Measurements from ENCODE around the gene BMI1. TPM values are rescaled to one million over a fixed set of nuclear protein-coding genes. Genes with fewer than 3 reads are reported as not detected.

BMI1 gene
- polyA plus RNA-seq, 1 donor (not counting 4 experiments of a cell fraction or from before 2014, with no cell fraction given), result 33.1 TPM

GRCh38 chr10:22335173-22335933 lies 14.5 kb downstream of the BMI1 start:
- FAIRE-seq, result no peak
- H3K4me2 ChIP-seq (ENCODE audit: control insufficient read depth, extremely low read depth, insufficient read depth, low read depth, low read length), result peak overlapping the region; percentile 85
- dilution Hi-C loops (cut with MboI; ENCODE audit: extremely low pct_ligation_motif_present, low sequenced_read_pairs), result no loop called here

GRCh38 chr10:22338185-22338900 lies 17.4 kb downstream of the BMI1 start:
- H3K4me1 ChIP-seq (ENCODE audit: control insufficient read depth, extremely low read depth, insufficient read depth, low read length), result peaks cover 5% of the 10 kb centered on the region
- H2AFZ ChIP-seq (ENCODE audit: control insufficient read depth, low read length), result no peak overlapping the region
- no peaks in the 10 kb centered on the region for H3K79me2 ChIP-seq (ENCODE audit: control insufficient read depth, insufficient read depth, low read length)
- peaks cover 75% of the 10 kb centered on the region for H3K27me3 ChIP-seq (ENCODE audit: control insufficient read depth, extremely low read depth, insufficient read depth, low read length)
- H3K4me3 ChIP-seq (ENCODE audit: control insufficient read depth in 2 of 3, extremely low read depth in 1 of 3, insufficient read depth in 2 of 3, low read depth in 1 of 3, low read length in 3 of 3), result no peak overlapping the region
- no peak for DNase-seq (ENCODE audit: low read depth, low spot score)
- H3K4me2 ChIP-seq (ENCODE audit: control insufficient read depth, extremely low read depth, insufficient read depth, low read depth, low read length), result no peak overlapping the region
- no peaks in the 10 kb centered on the region for H3K36me3 ChIP-seq (ENCODE audit: control insufficient read depth in 2 of 2, extremely low read depth in 1 of 2, insufficient read depth in 2 of 2, low read length in 2 of 2)
- TF ChIP-seq CTCF (optimal IDR thresholded peaks at IDR 0.05 in 1 of 3, IDR thresholded peaks at IDR 0.05 in 1 of 3, conservative IDR thresholded peaks at IDR 0.05 in 1 of 3; ENCODE audit: extremely low read depth in 1 of 3, insufficient read depth in 2 of 3, low read length in 3 of 3) (no peak), EZH2 (IDR thresholded peaks at IDR 0.05; ENCODE audit: low read length) (peak; percentile 48)
- no peak overlapping the region for H3K9ac ChIP-seq (ENCODE audit: control insufficient read depth, extremely low read depth, insufficient read depth, low read length)
- dilution Hi-C loops (cut with MboI; ENCODE audit: extremely low pct_ligation_motif_present, low sequenced_read_pairs), result no loop called here
- no peak for FAIRE-seq
- H4K20me1 ChIP-seq (ENCODE audit: control insufficient read depth, extremely low read depth, insufficient read depth, low read length), result no peaks in the 10 kb centered on the region
- no peaks in the 10 kb centered on the region for H3K9me1 ChIP-seq (ENCODE audit: control insufficient read depth, extremely low read depth, insufficient read depth, low read length)
- no peaks in the 10 kb centered on the region for H3K9me3 ChIP-seq (ENCODE audit: control insufficient read depth, low read depth, low read length)
- no peak overlapping the region for H3K27ac ChIP-seq (ENCODE audit: control insufficient read depth, insufficient read depth, low read length)

More at GRCh38 chr10:22335173-22335933, 14.5 kb downstream of the BMI1 start:
- no peaks in the 10 kb centered on the region for H3K36me3 ChIP-seq (ENCODE audit: control insufficient read depth in 2 of 2, extremely low read depth in 1 of 2, insufficient read depth in 2 of 2, low read length in 2 of 2)
- peaks cover 51% of the 10 kb centered on the region for H3K27me3 ChIP-seq (ENCODE audit: control insufficient read depth, extremely low read depth, insufficient read depth, low read length)
- TF ChIP-seq EZH2 (IDR thresholded peaks at IDR 0.05; ENCODE audit: low read length) (peak; percentile 89), CTCF (optimal IDR thresholded peaks at IDR 0.05 in 1 of 3, IDR thresholded peaks at IDR 0.05 in 1 of 3, conservative IDR thresholded peaks at IDR 0.05 in 1 of 3; ENCODE audit: extremely low read depth in 1 of 3, insufficient read depth in 2 of 3, low read length in 3 of 3) (peak in 1 of 3 experiments; percentile 13)
- no peaks in the 10 kb centered on the region for H3K9me3 ChIP-seq (ENCODE audit: control insufficient read depth, low read depth, low read length)
- H3K9ac ChIP-seq (ENCODE audit: control insufficient read depth, extremely low read depth, insufficient read depth, low read length), result peak overlapping the region; percentile 37
- H2AFZ ChIP-seq (ENCODE audit: control insufficient read depth, low read length), result peak overlapping the region; percentile 90
- DNase-seq (ENCODE audit: low read depth, low spot score), result no peak
- H3K79me2 ChIP-seq (ENCODE audit: control insufficient read depth, insufficient read depth, low read length), result no peaks in the 10 kb centered on the region
- H3K27ac ChIP-seq (ENCODE audit: control insufficient read depth, insufficient read depth, low read length), result no peak overlapping the region
- no peaks in the 10 kb centered on the region for H3K9me1 ChIP-seq (ENCODE audit: control insufficient read depth, extremely low read depth, insufficient read depth, low read length)
- no peaks in the 10 kb centered on the region for H4K20me1 ChIP-seq (ENCODE audit: control insufficient read depth, extremely low read depth, insufficient read depth, low read length)
- H3K4me1 ChIP-seq (ENCODE audit: control insufficient read depth, extremely low read depth, insufficient read depth, low read length), result peaks cover 5% of the 10 kb centered on the region
- H3K4me3 ChIP-seq (ENCODE audit: control insufficient read depth in 2 of 3, extremely low read depth in 1 of 3, insufficient read depth in 2 of 3, low read depth in 1 of 3, low read length in 3 of 3), result peak overlapping the region; percentile 30 to 74 (median 61)
